Ascending aorta (tissue), 2 donors: ENCODE data around the gene GPATCH2. TPM values are rescaled to one million over a fixed set of nuclear protein-coding genes. Genes with fewer than 3 reads are reported as not detected.
"Not testable (repeated sequence)": the region's sequence is repeated elsewhere in the genome, so short reads cannot be mapped to it uniquely, and the experiment has no call there.

Experiments used
- DNase-seq, 2 donors: peaks; one replicate each; pipeline ENCODE4 v3.0.0-alpha.2; 2019; ENCODE audit warnings: low spot score in 2 of 2
- H3K27ac ChIP-seq, 2 donors: fragments of 200-600 bp; sonication (generic); one replicate each; pipeline ENCODE4 v1.5.1; 2016 to 2017; ENCODE audit warnings: mild to moderate bottlenecking in 1 of 2
- H3K27me3 ChIP-seq: fragments of 200-600 bp; sonication (generic); one replicate; pipeline ENCODE4 v1.5.1; 2017
- H3K36me3 ChIP-seq, 2 donors: fragments of 200-600 bp; sonication (generic); one replicate each; pipeline ENCODE4 v1.5.1; 2016
- H3K4me1 ChIP-seq, 2 donors: fragments of 200-600 bp; sonication (generic); one replicate each; pipeline ENCODE4 v1.5.1; 2016 to 2017; ENCODE audit warnings: mild to moderate bottlenecking in 1 of 2
- H3K4me3 ChIP-seq, 2 donors: fragments of 200-600 bp; sonication (generic); one replicate each; pipeline ENCODE4 v1.5.1; 2016 to 2017; ENCODE audit warnings: mild to moderate bottlenecking in 1 of 2
- H3K9me3 ChIP-seq, 2 donors: fragments of 200-600 bp; sonication (generic); one replicate each; pipeline ENCODE4 v1.5.1; 2016
- CTCF ChIP-seq, 3 experiments: fragments of 200-600 bp in 2 of 3; fragments of 450-650 bp in 1 of 3; sonication (generic) in 2 of 3; IDR thresholded peaks; one replicate each; pipeline ENCODE4 v1.5.1; 2016 to 2019; ENCODE audit warnings: antibody characterized with exemption in 3 of 3, mild to moderate bottlenecking in 1 of 3, moderate library complexity in 1 of 3
- intact Hi-C: fragments of 100-400 bp; cut with DNase I; formaldehyde crosslinking; loops from one replicate; pipeline ENCODE4 v1.15.1; 2023
- total RNA-seq: library from RNA; depleted of rRNA; stranded (reverse); fragments of >200 nt; gene quantifications from one replicate; pipeline ENCODE4 v1.1.0, GENCODE V29; 2016

GPATCH2 gene
- total RNA-seq, 1 donor from 2014 or later: 3.8 TPM

- intact Hi-C loops: no loop called here
- no peak for TF ChIP-seq CTCF (IDR thresholded peaks at IDR 0.05)
- peaks cover 0 to 4% of the 10 kb centered on the region in 2 donors for H3K36me3 ChIP-seq
These were observed 28.5 kb downstream of the GPATCH2 start for GRCh38 chr1:217602380-217602779.

GRCh38 chr1:217599154-217599553 lies 31.7 kb downstream of the GPATCH2 start:
- no peak overlapping the region for H3K27ac ChIP-seq
- H3K9me3 ChIP-seq: no peaks in the 10 kb centered on the region
- intact Hi-C loops: no loop called here
- no peak for DNase-seq
- no peaks in the 10 kb centered on the region for H3K4me1 ChIP-seq
- H3K36me3 ChIP-seq: no peaks in the 10 kb centered on the region
- no peaks in the 10 kb centered on the region for H3K27me3 ChIP-seq
- H3K4me3 ChIP-seq: no peak overlapping the region
- TF ChIP-seq CTCF (IDR thresholded peaks at IDR 0.05): no peak

More at GRCh38 chr1:217602380-217602779, 28.5 kb downstream of the GPATCH2 start:
- H3K27ac ChIP-seq: no peak overlapping the region
- no peaks in the 10 kb centered on the region for H3K9me3 ChIP-seq
- no peak overlapping the region for H3K4me3 ChIP-seq
- no peak for DNase-seq
- no peaks in the 10 kb centered on the region for H3K27me3 ChIP-seq
- H3K4me1 ChIP-seq: no peaks in the 10 kb centered on the region

- no peaks in the 10 kb centered on the region for H3K9me3 ChIP-seq
- no peaks in the 10 kb centered on the region for H3K4me1 ChIP-seq
- no peak overlapping the region for H3K27ac ChIP-seq
- no peaks in the 10 kb centered on the region for H3K27me3 ChIP-seq
- no peak for TF ChIP-seq CTCF (IDR thresholded peaks at IDR 0.05)
- no peaks in the 10 kb centered on the region for H3K36me3 ChIP-seq
- intact Hi-C loops: no loop called here
- no peak for DNase-seq
- H3K4me3 ChIP-seq: no peak overlapping the region
These were observed 40.3 kb downstream of the GPATCH2 start for GRCh38 chr1:217590598-217590997.

- DNase-seq: no peak
- no peak overlapping the region for H3K27ac ChIP-seq
- no peaks in the 10 kb centered on the region for H3K4me1 ChIP-seq
- H3K9me3 ChIP-seq: no peaks in the 10 kb centered on the region
- intact Hi-C loops: no loop called here
- H3K4me3 ChIP-seq: no peak overlapping the region
- no peaks in the 10 kb centered on the region for H3K36me3 ChIP-seq
- H3K27me3 ChIP-seq: no peaks in the 10 kb centered on the region
- no peak for TF ChIP-seq CTCF (IDR thresholded peaks at IDR 0.05)
These were observed 44.3 kb downstream of the GPATCH2 start for GRCh38 chr1:217586586-217586985.

- Histone ChIP-seq H3K4me1 (no peaks in the 10 kb centered on the region), H3K27ac (no peak overlapping the region), H3K27me3 (no peaks in the 10 kb centered on the region), H3K9me3 (no peaks in the 10 kb centered on the region), H3K4me3 (no peak overlapping the region), H3K36me3 (no peaks in the 10 kb centered on the region)
- no peak for TF ChIP-seq CTCF (IDR thresholded peaks at IDR 0.05)
- DNase-seq: no peak
- intact Hi-C loops: no loop called here
These were observed 45.3 kb downstream of the GPATCH2 start for GRCh38 chr1:217585577-217585976.

- H3K4me3 ChIP-seq, H3K36me3 ChIP-seq, H3K9me3 ChIP-seq, DNase-seq, H3K27ac ChIP-seq, H3K4me1 ChIP-seq, H3K27me3 ChIP-seq, intact Hi-C loops: not testable (repeated sequence)
These were observed 46.5 kb downstream of the GPATCH2 start for GRCh38 chr1:217584286-217584811.
